Keratinocyte (primary cell): ENCODE results near the gene UGT1A1. TPM values are rescaled to one million over a fixed set of nuclear protein-coding genes. Genes with fewer than 3 reads are reported as not detected.

ENCODE experiments used
- DNase-seq: peaks from one replicate; pipeline ENCODE4 v3.0.0-alpha.2; 2011; ENCODE audit warnings: low read depth, missing footprints, low spot score
- FAIRE-seq: peaks from 2 replicates; lab custom pipeline; 2011; peaks lifted over from hg19 to GRCh38; lab: Jason Lieb, UNC
- H2AFZ ChIP-seq: 2 replicates; pipeline ENCODE4 v1.6.0; 2012; ENCODE audit warnings: low read length, control low read depth, inconsistent platforms; ENCODE audit not compliant: control insufficient read depth
- H3K27ac ChIP-seq: 2 replicates; pipeline ENCODE4 v1.5.1; 2011; ENCODE audit warnings: low read length; ENCODE audit not compliant: control insufficient read depth, insufficient read depth
- H3K27me3 ChIP-seq: 3 replicates; pipeline ENCODE4 v1.6.0; 2011; ENCODE audit warnings: low read length; ENCODE audit not compliant: control insufficient read depth, insufficient read depth; ENCODE audit errors: extremely low read depth
- H3K36me3 ChIP-seq, 2 experiments: 2 replicates in 1 of 2; 3 replicates in 1 of 2; pipeline ENCODE4 v1.5.1; 2011; ENCODE audit warnings: low read length in 2 of 2, mild to moderate bottlenecking in 1 of 2; ENCODE audit not compliant: control insufficient read depth in 2 of 2, insufficient read depth in 2 of 2; ENCODE audit errors: extremely low read depth in 1 of 2
- H3K4me1 ChIP-seq: 3 replicates; pipeline ENCODE4 v1.5.1; 2011; ENCODE audit warnings: low read length; ENCODE audit not compliant: control insufficient read depth, insufficient read depth; ENCODE audit errors: extremely low read depth
- H3K4me2 ChIP-seq: 3 replicates; pipeline ENCODE4 v1.6.0; 2011; ENCODE audit warnings: low read depth, low read length; ENCODE audit not compliant: control insufficient read depth, insufficient read depth; ENCODE audit errors: extremely low read depth
- H3K4me3 ChIP-seq, 3 experiments: fragments of 200-600 bp in 1 of 3; sonication (generic) in 1 of 3; 2 replicates in 2 of 3; 3 replicates in 1 of 3; pipeline ENCODE4 v1.5.1; 2011 to 2016; ENCODE audit warnings: low read length in 3 of 3, mild to moderate bottlenecking in 3 of 3, control low read depth in 2 of 3, inconsistent platforms in 1 of 3, low read depth in 1 of 3, mixed read lengths in 1 of 3, mixed run types in 1 of 3, moderate library complexity in 1 of 3; ENCODE audit not compliant: control insufficient read depth in 2 of 3, insufficient read depth in 2 of 3; ENCODE audit errors: extremely low read depth in 1 of 3
- H3K79me2 ChIP-seq: 2 replicates; pipeline ENCODE4 v1.6.0; 2012; ENCODE audit warnings: low read length; ENCODE audit not compliant: control insufficient read depth, insufficient read depth
- H3K9ac ChIP-seq: 3 replicates; pipeline ENCODE4 v1.6.0; 2011; ENCODE audit warnings: low read length; ENCODE audit not compliant: control insufficient read depth, insufficient read depth; ENCODE audit errors: extremely low read depth
- H3K9me1 ChIP-seq: 3 replicates; pipeline ENCODE4 v1.6.0; 2011; ENCODE audit warnings: low read length; ENCODE audit not compliant: control insufficient read depth, insufficient read depth; ENCODE audit errors: extremely low read depth
- H3K9me3 ChIP-seq: 2 replicates; pipeline ENCODE4 v1.5.1; 2012; ENCODE audit warnings: low read depth, low read length; ENCODE audit not compliant: control insufficient read depth
- H4K20me1 ChIP-seq: 3 replicates; pipeline ENCODE4 v1.6.0; 2011; ENCODE audit warnings: low read length; ENCODE audit not compliant: control insufficient read depth, insufficient read depth; ENCODE audit errors: extremely low read depth
- CTCF ChIP-seq, 3 experiments: IDR thresholded peaks in 1 of 3; conservative IDR thresholded peaks in 1 of 3; optimal IDR thresholded peaks in 1 of 3; 2 replicates in 2 of 3; 3 replicates in 1 of 3; pipeline versions ENCODE3 to v1.5.1; 2011; ENCODE audit warnings: low read length in 3 of 3, mild to moderate bottlenecking in 3 of 3, moderate library complexity in 2 of 3, control low read depth in 1 of 3, inconsistent platforms in 1 of 3; ENCODE audit not compliant: insufficient read depth in 2 of 3; ENCODE audit errors: extremely low read depth in 1 of 3
- EZH2 ChIP-seq: IDR thresholded peaks from one replicate; pipeline ENCODE4 v1.6.1; 2012; ENCODE audit warnings: inconsistent platforms, mild to moderate bottlenecking, low read length, moderate library complexity
- dilution Hi-C: fragments of 300-500 bp; cut with MboI; formaldehyde crosslinking; loops from one replicate; pipeline ENCODE4 v1.7.0; 2020; ENCODE audit warnings: low sequenced_read_pairs; ENCODE audit not compliant: extremely low pct_ligation_motif_present
- polyA plus RNA-seq, 5 experiments: library from polyadenylated mRNA; depleted of rRNA in 3 of 5; stranded (reverse) in 3 of 5; stranded (forward) in 1 of 5; unstranded in 1 of 5; fragments of >200 nt; gene quantifications; 1 replicate in 1 of 5; 2 replicates in 3 of 5; 3 replicates in 1 of 5; pipeline versions ENCODE4 v1.2.1 to v1.2.3, GENCODE V29; 2011 to 2012; ENCODE audit warnings: missing spikeins in 2 of 5, low read depth in 1 of 5, low replicate concordance in 1 of 5

Gene UGT1A1
- polyA plus RNA-seq, 1 donor (not counting 4 experiments of a cell fraction or from before 2014, with no cell fraction given): 2.7 TPM

DNA sequence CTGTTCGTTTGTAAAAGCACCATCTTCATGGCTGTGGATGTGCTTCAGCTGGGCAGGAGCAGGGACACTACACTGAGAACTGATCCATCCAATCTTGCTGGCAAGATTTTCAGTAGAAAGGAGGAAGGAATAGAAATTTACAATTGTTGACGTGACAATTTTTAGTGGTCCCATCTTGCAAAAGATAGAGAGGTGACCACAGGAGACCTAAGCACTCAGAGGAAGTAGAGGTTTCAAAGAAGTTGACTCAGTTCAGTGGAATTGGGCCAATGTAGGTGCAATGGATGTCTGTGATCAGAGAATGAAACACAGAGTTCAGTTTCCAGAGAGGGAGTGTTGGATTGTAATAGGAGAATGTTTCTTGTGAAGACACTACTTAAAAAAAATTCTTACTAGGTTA, 45.9 kb upstream of the UGT1A1 start:
- Histone ChIP-seq H3K9me3 (no peaks in the 10 kb centered on the region), H3K4me2 (no peak overlapping the region), H4K20me1 (no peaks in the 10 kb centered on the region), H3K79me2 (peaks cover 31% of the 10 kb centered on the region), H3K9ac (no peak overlapping the region), H3K27me3 (no peaks in the 10 kb centered on the region), H3K4me3 (no peak overlapping the region), H3K4me1 (peaks cover 7% of the 10 kb centered on the region), H3K27ac (no peak overlapping the region), H3K36me3 (peaks cover 3 to 13% of the 10 kb centered on the region in 2 experiments), H3K9me1 (no peaks in the 10 kb centered on the region), H2AFZ (no peak overlapping the region)
- FAIRE-seq (no peak), DNase-seq (no peak)
- dilution Hi-C loops: no loop called here
- TF ChIP-seq CTCF (optimal IDR thresholded peaks at IDR 0.05 in 1 of 3, IDR thresholded peaks at IDR 0.05 in 1 of 3, conservative IDR thresholded peaks at IDR 0.05 in 1 of 3; ENCODE audit: extremely low read depth in 1 of 3, insufficient read depth in 2 of 3, low read length in 3 of 3) (no peak), EZH2 (no peak)

- Histone ChIP-seq H3K27me3 (no peaks in the 10 kb centered on the region), H3K27ac (no peak within 1 kb of the TSS), H3K4me3 (no peak within 1 kb of the TSS), H3K9me1 (no peaks in the 10 kb centered on the region), H3K36me3 (no peaks in the 10 kb centered on the region), H3K4me2 (no peak within 1 kb of the TSS), H3K79me2 (peaks cover 11% of the 10 kb centered on the region), H4K20me1 (no peaks in the 10 kb centered on the region), H3K9ac (no peak within 1 kb of the TSS), H3K9me3 (no peaks in the 10 kb centered on the region), H3K4me1 (peaks cover 2% of the 10 kb centered on the region), H2AFZ (no peak within 1 kb of the TSS)
- dilution Hi-C loops: no loop called here
- DNase-seq (no peak), FAIRE-seq (no peak)
- TF ChIP-seq CTCF (optimal IDR thresholded peaks at IDR 0.05 in 1 of 3, IDR thresholded peaks at IDR 0.05 in 1 of 3, conservative IDR thresholded peaks at IDR 0.05 in 1 of 3; ENCODE audit: extremely low read depth in 1 of 3, insufficient read depth in 2 of 3, low read length in 3 of 3) (no peak), EZH2 (no peak)
These were observed 41.5 kb upstream of the UGT1A1 start, which contains the start of gene UGT1A4 for GRCh38 chr2:233718552-233718951. TSS of gene UGT1A4 (plus strand) at chr2:233718736. CDS start at chr2:233718821, 85 bp downstream.
